OCI-LY3 (cell line): ENCODE results near the gene INSYN2A.

ENCODE experiments used
- H2AFZ ChIP-seq: fragments of 200-600, 300-600 bp; shearing (Covaris generic); 2 replicates; pipeline ENCODE4 v1.6.0; 2014; ENCODE audit warnings: antibody characterized with exemption, low read depth, low read length
- H3K27ac ChIP-seq: fragments of 200-600, 300-600 bp; sonication (generic); 2 replicates; pipeline ENCODE4 v1.5.1; 2014; ENCODE audit warnings: mild to moderate bottlenecking, low read length, moderate library complexity, mixed read lengths
- H3K27me3 ChIP-seq: fragments of 200-600, 300-600 bp; sonication (generic); 2 replicates; pipeline ENCODE4 v1.6.1; 2014; ENCODE audit warnings: low read depth, low read length, mixed read lengths
- H3K36me3 ChIP-seq: fragments of 200-600, 300-600 bp; sonication (generic); replicated peaks from 2 replicates; pipeline ENCODE3; 2014; ENCODE audit warnings: low read depth, low read length, mixed read lengths
- H3K4me1 ChIP-seq: fragments of 300-600, 200-600 bp; sonication (generic); 2 replicates; pipeline ENCODE4 v1.6.1; 2014; ENCODE audit warnings: low read length, mixed read lengths
- H3K4me2 ChIP-seq: fragments of 200-600, 300-600 bp; sonication (generic); 2 replicates; pipeline ENCODE4 v1.6.1; 2014; ENCODE audit warnings: low read length, mixed read lengths
- H3K4me3 ChIP-seq: fragments of 300-600, 200-600 bp; sonication (generic); 2 replicates; pipeline ENCODE4 v1.5.1; 2014; ENCODE audit warnings: antibody characterized with exemption, mild to moderate bottlenecking, low read length, moderate library complexity
- H3K79me2 ChIP-seq: fragments of 300-600, 200-600 bp; shearing (Covaris generic); 2 replicates; pipeline ENCODE4 v1.6.1; 2014; ENCODE audit warnings: mild to moderate bottlenecking, low read length, mixed read lengths
- H3K9ac ChIP-seq: fragments of 300-600, 200-600 bp; shearing (Covaris generic); 2 replicates; pipeline ENCODE4 v1.6.0; 2014; ENCODE audit warnings: mild to moderate bottlenecking, low read length, moderate library complexity
- H3K9me3 ChIP-seq: fragments of 200-600, 300-600 bp; shearing (Covaris generic); 2 replicates; pipeline ENCODE4 v1.6.1; 2014; ENCODE audit warnings: low read length, mixed read lengths; ENCODE audit not compliant: insufficient read depth
- H4K20me1 ChIP-seq: fragments of 200-600, 300-600 bp; sonication (generic); 2 replicates; pipeline ENCODE4 v1.6.1; 2016; ENCODE audit warnings: low read length, mixed read lengths; ENCODE audit not compliant: insufficient read depth
- CTCF ChIP-seq: fragments of 200-600, 300-600 bp; sonication (generic); IDR thresholded peaks from 2 replicates; pipeline ENCODE4 v1.5.1; 2014; ENCODE audit warnings: antibody characterized with exemption, low read length, low read depth
- EZH2phosphoT487 ChIP-seq: fragments of 200-600 bp; shearing (Covaris generic); IDR thresholded peaks from 2 replicates; pipeline ENCODE4 v1.6.1; 2018; ENCODE audit warnings: antibody characterized with exemption, mixed run types, low read depth

INSYN2A gene, protein sequence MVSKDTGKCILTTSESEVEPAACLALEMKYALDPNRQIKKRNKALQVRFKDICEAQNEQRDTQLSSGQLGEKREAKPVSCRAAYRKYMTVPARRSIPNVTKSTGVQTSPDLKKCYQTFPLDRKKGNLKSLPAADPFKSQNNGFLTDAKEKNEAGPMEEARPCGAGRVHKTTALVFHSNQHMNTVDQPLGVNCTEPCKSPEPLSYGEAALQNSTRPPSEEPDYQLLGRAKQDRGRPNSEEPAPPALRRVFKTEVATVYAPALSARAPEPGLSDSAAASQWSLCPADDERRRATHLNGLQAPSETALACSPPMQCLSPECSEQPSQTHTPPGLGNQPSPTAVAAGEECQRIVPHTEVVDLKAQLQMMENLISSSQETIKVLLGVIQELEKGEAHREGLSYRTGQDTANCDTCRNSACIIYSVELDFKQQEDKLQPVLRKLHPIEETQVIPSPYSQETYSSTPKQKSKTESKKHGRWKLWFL

DNA sequence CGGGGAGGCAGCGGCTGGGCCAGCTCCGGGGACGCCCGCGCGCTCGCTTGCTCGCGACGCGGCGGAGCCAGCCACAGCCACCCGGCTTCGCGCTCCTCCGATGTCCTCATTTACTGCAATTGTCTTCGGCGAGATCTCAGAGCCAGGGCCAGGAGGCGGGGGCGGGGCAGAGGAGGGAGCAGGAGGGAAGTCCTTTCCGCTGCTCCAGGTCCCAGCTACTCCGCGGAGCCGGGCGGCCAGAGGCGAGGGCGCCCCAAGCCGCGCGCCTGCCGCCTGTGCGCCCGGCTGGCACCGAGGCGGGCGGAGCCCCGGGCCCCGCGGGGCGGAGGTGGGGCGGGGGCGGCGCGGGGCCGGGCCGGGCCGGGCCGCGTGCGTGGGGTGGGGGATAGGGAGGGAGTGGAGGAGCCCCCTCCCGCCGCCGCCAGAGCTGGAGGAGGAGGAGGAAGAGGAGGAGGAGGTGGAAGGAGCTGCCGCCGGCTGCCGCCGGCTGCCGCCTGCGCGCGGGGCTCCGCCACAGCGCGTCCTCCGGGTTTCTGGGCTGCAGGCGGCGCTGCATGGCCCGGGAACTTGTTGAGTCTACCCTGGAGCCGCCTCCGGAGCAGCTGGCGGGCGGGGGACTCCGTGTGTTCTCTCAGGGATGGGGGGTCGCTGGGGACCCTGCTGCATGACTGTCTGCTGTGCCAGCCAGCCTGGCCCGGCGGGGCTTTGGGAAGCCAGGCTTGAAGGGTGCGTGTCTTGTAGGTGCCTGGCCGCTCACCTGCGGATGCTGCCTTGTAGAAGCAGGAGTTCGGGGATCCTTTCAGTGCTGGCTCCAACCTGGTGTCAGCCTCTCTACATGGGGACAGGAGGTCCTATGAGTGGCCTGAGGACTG, at the start of gene INSYN2A:
INSYN2A (minus strand) TSS at position 310 of the 872 bp plus-strand sequence. CDS start 20,196 bp downstream, outside the sequence.
- H3K9me3 ChIP-seq, result no peaks in the 10 kb centered on the region
- H3K27ac ChIP-seq, result no peak within 1 kb of the TSS
- TF ChIP-seq EZH2phosphoT487 (no peak), CTCF (no peak)
- no peak within 1 kb of the TSS for H3K4me3 ChIP-seq
- no peaks in the 10 kb centered on the region for H3K79me2 ChIP-seq
- H2AFZ ChIP-seq, result no peak within 1 kb of the TSS
- H3K36me3 ChIP-seq, result no peaks in the 10 kb centered on the region
- no peaks in the 10 kb centered on the region for H3K27me3 ChIP-seq
- no peaks in the 10 kb centered on the region for H3K4me1 ChIP-seq
- H3K4me2 ChIP-seq, result no peak within 1 kb of the TSS
- H3K9ac ChIP-seq, result no peak within 1 kb of the TSS
- H4K20me1 ChIP-seq, result no peaks in the 10 kb centered on the region

- H4K20me1 ChIP-seq, result no peaks in the 10 kb centered on the region
- no peak overlapping the region for H3K9ac ChIP-seq
- H3K27ac ChIP-seq, result no peak overlapping the region
- no peak overlapping the region for H3K4me3 ChIP-seq
- H3K4me1 ChIP-seq, result no peaks in the 10 kb centered on the region
- H3K27me3 ChIP-seq, result no peaks in the 10 kb centered on the region
- H3K9me3 ChIP-seq, result no peaks in the 10 kb centered on the region
- no peaks in the 10 kb centered on the region for H3K36me3 ChIP-seq
- H3K4me2 ChIP-seq, result no peak overlapping the region
- no peak for TF ChIP-seq EZH2phosphoT487
- H3K79me2 ChIP-seq, result no peaks in the 10 kb centered on the region
- H2AFZ ChIP-seq, result no peak overlapping the region
Measured at GRCh38 chr10:127245456-127245855, 49.1 kb upstream of the INSYN2A start.

DNA sequence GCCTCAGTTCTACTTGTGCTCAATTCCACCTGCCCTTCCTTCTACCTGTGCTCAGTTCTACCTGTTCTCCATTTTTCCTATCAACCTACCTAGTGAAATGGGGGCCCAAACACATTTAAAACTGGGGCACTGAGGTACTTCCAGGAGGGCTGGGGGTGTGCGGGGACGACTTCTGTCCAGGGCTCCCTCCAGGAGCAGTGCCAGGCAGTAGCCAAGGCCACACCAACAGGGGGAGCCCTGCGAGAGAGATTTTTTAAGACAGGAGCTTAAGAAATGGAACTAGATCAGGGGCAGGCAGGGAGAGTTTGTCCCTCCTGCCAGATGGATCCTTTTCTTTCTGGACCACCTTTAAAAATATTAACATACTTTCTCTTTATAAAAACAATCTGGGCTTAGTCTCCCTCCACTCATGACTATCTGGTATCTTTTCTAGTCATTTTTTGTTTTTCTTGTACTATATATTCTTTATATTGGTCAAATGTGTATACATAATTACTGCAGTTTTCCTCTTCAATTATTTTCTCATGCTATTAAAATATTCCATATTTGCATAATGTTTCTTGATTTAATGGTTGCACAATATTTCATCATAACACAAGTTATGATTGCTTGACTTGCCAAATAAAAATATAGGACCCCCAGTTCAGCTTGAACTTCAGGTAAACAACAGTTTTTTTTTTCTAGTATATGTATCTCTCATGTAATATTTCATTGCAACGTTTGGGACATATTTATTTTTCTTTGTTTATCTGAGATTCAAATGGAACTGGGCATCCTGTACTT, 47.3 kb upstream of the INSYN2A start:
- Histone ChIP-seq H4K20me1 (no peaks in the 10 kb centered on the region), H3K27ac (no peak overlapping the region), H3K4me2 (no peak overlapping the region), H3K4me3 (no peak overlapping the region), H3K9me3 (no peaks in the 10 kb centered on the region), H3K27me3 (no peaks in the 10 kb centered on the region), H3K79me2 (no peaks in the 10 kb centered on the region), H3K4me1 (no peaks in the 10 kb centered on the region), H3K9ac (no peak overlapping the region), H3K36me3 (no peaks in the 10 kb centered on the region), H2AFZ (no peak overlapping the region)
- TF ChIP-seq CTCF (no peak), EZH2phosphoT487 (no peak)

DNA sequence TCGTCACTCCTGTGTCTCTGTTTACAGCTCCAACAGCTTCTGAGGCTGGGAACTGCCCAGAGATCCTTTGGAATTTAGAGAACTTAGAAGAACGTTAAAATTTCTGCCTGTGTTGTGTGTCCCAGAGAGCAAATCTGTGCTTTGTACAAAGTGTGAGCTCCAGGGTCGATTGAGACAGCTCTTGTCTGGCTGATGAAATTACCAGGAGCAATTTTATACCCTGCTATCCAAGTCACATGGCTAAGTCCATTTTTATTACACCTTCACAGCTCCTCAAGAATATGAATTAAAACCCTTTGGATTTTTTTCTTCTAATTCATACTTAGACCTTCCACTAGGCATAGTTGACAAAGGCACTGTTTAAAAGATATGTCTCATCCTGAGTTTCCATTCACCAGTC, 46.5 kb upstream of the INSYN2A start:
- H3K4me1 ChIP-seq, result no peaks in the 10 kb centered on the region
- no peak overlapping the region for H3K4me2 ChIP-seq
- no peaks in the 10 kb centered on the region for H3K9me3 ChIP-seq

More for the DNA sequence above, 46.5 kb upstream of the INSYN2A start:
- no peaks in the 10 kb centered on the region for H3K79me2 ChIP-seq
- H3K4me3 ChIP-seq, result no peak overlapping the region
- H4K20me1 ChIP-seq, result no peaks in the 10 kb centered on the region
- no peak overlapping the region for H3K9ac ChIP-seq
- H3K27ac ChIP-seq, result no peak overlapping the region
- H3K27me3 ChIP-seq, result no peaks in the 10 kb centered on the region
- no peak overlapping the region for H2AFZ ChIP-seq
- H3K36me3 ChIP-seq, result no peaks in the 10 kb centered on the region
- TF ChIP-seq CTCF, result no peak
- no peak for TF ChIP-seq EZH2phosphoT487
